ENCODE data around the gene SIDT2. TPM values are rescaled to one million over a fixed set of nuclear protein-coding genes. Genes with fewer than 3 reads are reported as not detected.
A peak's percentile ranks its signal among the peaks of the same experiment; 100 is the strongest.

The SIDT2 gene
- total RNA-seq, 1 donor = 32.0 TPM

GRCh38 chr11:117220568-117220967 lies 42.0 kb downstream of the SIDT2 start:
- DNase-seq (ENCODE audit: low read depth in 2 of 3, low spot score in 2 of 3) = no peak

- no peak for DNase-seq (ENCODE audit: low read depth in 2 of 3, low spot score in 2 of 3)
Measured at GRCh38 chr11:117220999-117221774, 42.6 kb downstream of the SIDT2 start.

GRCh38 chr11:117221775-117222517 lies 43.4 kb downstream of the SIDT2 start:
- no peak for DNase-seq (ENCODE audit: low read depth in 2 of 3, low spot score in 2 of 3)

- DNase-seq (ENCODE audit: low read depth in 2 of 3, low spot score in 2 of 3) = no peak
Measured at GRCh38 chr11:117222991-117223740, 44.6 kb downstream of the SIDT2 start.

GRCh38 chr11:117223741-117224689 lies 45.5 kb downstream of the SIDT2 start:
- DNase-seq (ENCODE audit: low read depth in 2 of 3, low spot score in 2 of 3) = no peak

GRCh38 chr11:117225553-117226170 lies 47.1 kb downstream of the SIDT2 start:
- DNase-seq (ENCODE audit: low read depth in 2 of 3, low spot score in 2 of 3) = no peak

- DNase-seq (ENCODE audit: low read depth in 2 of 3, low spot score in 2 of 3) = peak; percentile 43 to 89 (median 73)
Measured at GRCh38 chr11:117226388-117227385, 48.1 kb downstream of the SIDT2 start.

GRCh38 chr11:117228091-117228490 lies 49.5 kb downstream of the SIDT2 start:
- no peak for DNase-seq (ENCODE audit: low read depth in 2 of 3, low spot score in 2 of 3)

GRCh38 chr11:117229411-117229810 lies 50.9 kb downstream of the SIDT2 start:
- no peak for DNase-seq (ENCODE audit: low read depth in 2 of 3, low spot score in 2 of 3)

- DNase-seq (ENCODE audit: low read depth in 2 of 3, low spot score in 2 of 3) = no peak
Measured at GRCh38 chr11:117229931-117230285, 51.4 kb downstream of the SIDT2 start.

- DNase-seq (ENCODE audit: low read depth in 2 of 3, low spot score in 2 of 3) = no peak
Measured at GRCh38 chr11:117230286-117230961, 51.9 kb downstream of the SIDT2 start.

- DNase-seq (ENCODE audit: low read depth in 2 of 3, low spot score in 2 of 3) = no peak
Measured at GRCh38 chr11:117230999-117231841, 52.7 kb downstream of the SIDT2 start.

GRCh38 chr11:117231842-117232091 lies 53.2 kb downstream of the SIDT2 start, which contains the start of gene PCSK7:
Gene PCSK7, minus strand, starts transcription at chr11:117232073. Its CDS starts 2,229 bp downstream, at chr11:117229844.
- no peak for DNase-seq (ENCODE audit: low read depth in 2 of 3, low spot score in 2 of 3)

GRCh38 chr11:117232092-117232878 lies 53.7 kb downstream of the SIDT2 start, which contains the start of gene RNF214:
Gene RNF214, plus strand, starts transcription at chr11:117232671. Its CDS starts 1,602 bp downstream, at chr11:117234273.
- peak; percentile 71 to 83 (median 80) for DNase-seq (ENCODE audit: low read depth in 2 of 3, low spot score in 2 of 3)

- DNase-seq (ENCODE audit: low read depth in 2 of 3, low spot score in 2 of 3) = peak in 2 of 3 donors; percentile 15 to 34
Measured at GRCh38 chr11:117232911-117233409, 54.4 kb downstream of the SIDT2 start.

GRCh38 chr11:117238221-117238620 lies 59.7 kb downstream of the SIDT2 start:
- DNase-seq (ENCODE audit: low read depth in 2 of 3, low spot score in 2 of 3) = no peak

All from hematopoietic multipotent progenitor cell (in vitro differentiated cells).